DND-41 (cell line): ENCODE measurements around the gene HSD11B1L.
"Not testable (repeated sequence)": the region's sequence is repeated elsewhere in the genome, so short reads cannot be mapped to it uniquely, and the experiment has no call there.

Experiments used
- ATAC-seq: fragments of 200-7000 bp; cut with Tn5 transposase; 3 replicates; pipeline ENCODE4 v1.9.1; 2021; ENCODE audit warnings: low read depth; ENCODE audit not compliant: insufficient read depth
- DNase-seq: peaks from one replicate; pipeline ENCODE4 v3.0.0-alpha.2; 2020
- H2AFZ ChIP-seq: 2 replicates; pipeline ENCODE4 v1.6.0; 2012; ENCODE audit warnings: low read depth, low read length
- H3K27ac ChIP-seq: 2 replicates; pipeline ENCODE4 v1.5.1; 2012; ENCODE audit warnings: low read length, inconsistent platforms
- H3K27me3 ChIP-seq: fragments of 200-600 bp; sonication (generic); 2 replicates; pipeline ENCODE4 v1.6.0; 2012; ENCODE audit warnings: low read length, mild to moderate bottlenecking, inconsistent platforms; ENCODE audit not compliant: insufficient read depth, poor library complexity
- H3K36me3 ChIP-seq: 2 replicates; pipeline ENCODE4 v1.5.1; 2012; ENCODE audit warnings: low read length, inconsistent platforms; ENCODE audit not compliant: insufficient read depth
- H3K4me1 ChIP-seq: 2 replicates; pipeline ENCODE4 v1.5.1; 2012; ENCODE audit warnings: mild to moderate bottlenecking, low read length; ENCODE audit not compliant: insufficient read depth
- H3K4me2 ChIP-seq: 2 replicates; pipeline ENCODE4 v1.6.0; 2012; ENCODE audit warnings: mild to moderate bottlenecking, moderate library complexity, low read length, inconsistent platforms; ENCODE audit not compliant: insufficient read depth
- H3K4me3 ChIP-seq, 2 experiments: fragments of 200-600 bp in 1 of 2; shearing (Covaris generic) in 1 of 2; 2 replicates each; pipeline ENCODE4 v1.5.1; 2012 to 2016; ENCODE audit warnings: inconsistent platforms in 2 of 2, low read length in 2 of 2, mild to moderate bottlenecking in 2 of 2, low read depth in 1 of 2, moderate library complexity in 1 of 2
- H3K79me2 ChIP-seq: 2 replicates; pipeline ENCODE4 v1.6.0; 2012; ENCODE audit warnings: low read length, inconsistent platforms; ENCODE audit not compliant: insufficient read depth
- H3K9ac ChIP-seq: 2 replicates; pipeline ENCODE4 v1.6.0; 2012; ENCODE audit warnings: low read depth, mild to moderate bottlenecking, inconsistent platforms, low read length, moderate library complexity
- H3K9me3 ChIP-seq: 2 replicates; pipeline ENCODE4 v1.5.1; 2012; ENCODE audit warnings: low read length, moderate library complexity, mild to moderate bottlenecking, inconsistent platforms; ENCODE audit not compliant: insufficient read depth, severe bottlenecking
- H4K20me1 ChIP-seq: 2 replicates; pipeline ENCODE4 v1.6.0; 2012; ENCODE audit warnings: low read length; ENCODE audit not compliant: insufficient read depth
- EZH2 ChIP-seq: IDR thresholded peaks from 3 replicates; pipeline ENCODE4 v1.6.1; 2012; ENCODE audit warnings: borderline replicate concordance, low read depth, mild to moderate bottlenecking, moderate library complexity, low read length, inconsistent platforms; ENCODE audit not compliant: severe bottlenecking
- TF ChIP-seq, protein P1 (sequence below): IDR thresholded peaks from 2 replicates; pipeline ENCODE4 v1.5.1; 2012; ENCODE audit warnings: borderline replicate concordance, low read length, moderate library complexity, mild to moderate bottlenecking; ENCODE audit not compliant: poor library complexity, severe bottlenecking; ENCODE audit errors: extremely low read depth

Gene HSD11B1L

DNA sequence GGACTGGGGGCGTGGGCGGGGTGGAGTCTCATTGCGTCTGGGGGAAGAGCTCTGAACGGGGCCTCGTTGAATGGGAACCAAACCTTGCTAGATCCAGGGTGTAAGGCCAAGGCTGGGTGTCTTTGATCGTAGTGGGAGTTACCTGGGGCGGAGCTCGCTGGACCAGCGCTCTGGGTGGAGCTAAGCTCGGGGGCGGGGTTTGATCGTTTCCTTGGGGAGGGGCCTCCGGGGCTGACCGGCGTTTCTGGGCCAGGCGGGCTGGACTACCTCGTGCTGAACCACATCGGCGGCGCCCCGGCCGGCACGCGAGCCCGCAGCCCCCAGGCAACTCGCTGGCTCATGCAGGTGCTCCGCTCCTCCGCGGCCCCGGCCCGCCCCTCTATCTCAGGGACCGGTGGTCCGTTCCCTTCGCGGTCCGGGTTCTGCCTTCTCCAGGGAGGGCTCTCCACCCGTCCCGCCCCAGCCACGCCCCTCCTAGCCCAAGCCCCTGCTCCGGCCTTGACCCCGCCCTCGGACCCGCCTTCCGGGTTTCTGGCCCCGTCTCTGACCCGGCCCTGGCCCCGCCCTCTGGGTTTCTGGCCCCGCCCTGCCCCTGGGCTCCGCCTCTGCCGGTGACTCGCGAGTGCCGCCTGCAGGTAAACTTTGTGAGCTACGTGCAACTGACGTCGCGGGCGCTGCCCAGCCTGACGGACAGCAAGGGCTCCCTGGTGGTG, 6.0 kb downstream of the HSD11B1L start:
- H3K79me2 ChIP-seq = peaks cover 17% of the 10 kb centered on the region
- peaks cover 31% of the 10 kb centered on the region for H3K4me1 ChIP-seq
- ATAC-seq (peak; percentile 64), DNase-seq (peak; percentile 97)
- no peaks in the 10 kb centered on the region for H3K27me3 ChIP-seq
- no peak for TF ChIP-seq EZH2
- TF ChIP-seq, protein P1, sequence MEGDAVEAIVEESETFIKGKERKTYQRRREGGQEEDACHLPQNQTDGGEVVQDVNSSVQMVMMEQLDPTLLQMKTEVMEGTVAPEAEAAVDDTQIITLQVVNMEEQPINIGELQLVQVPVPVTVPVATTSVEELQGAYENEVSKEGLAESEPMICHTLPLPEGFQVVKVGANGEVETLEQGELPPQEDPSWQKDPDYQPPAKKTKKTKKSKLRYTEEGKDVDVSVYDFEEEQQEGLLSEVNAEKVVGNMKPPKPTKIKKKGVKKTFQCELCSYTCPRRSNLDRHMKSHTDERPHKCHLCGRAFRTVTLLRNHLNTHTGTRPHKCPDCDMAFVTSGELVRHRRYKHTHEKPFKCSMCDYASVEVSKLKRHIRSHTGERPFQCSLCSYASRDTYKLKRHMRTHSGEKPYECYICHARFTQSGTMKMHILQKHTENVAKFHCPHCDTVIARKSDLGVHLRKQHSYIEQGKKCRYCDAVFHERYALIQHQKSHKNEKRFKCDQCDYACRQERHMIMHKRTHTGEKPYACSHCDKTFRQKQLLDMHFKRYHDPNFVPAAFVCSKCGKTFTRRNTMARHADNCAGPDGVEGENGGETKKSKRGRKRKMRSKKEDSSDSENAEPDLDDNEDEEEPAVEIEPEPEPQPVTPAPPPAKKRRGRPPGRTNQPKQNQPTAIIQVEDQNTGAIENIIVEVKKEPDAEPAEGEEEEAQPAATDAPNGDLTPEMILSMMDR = peak; percentile 85
- peak overlapping the region; percentile 78 for H3K4me2 ChIP-seq
- H3K4me3 ChIP-seq = peak overlapping the region; percentile 19 to 66; a peak in 3 of 4 replicates
- H2AFZ ChIP-seq = peak overlapping the region; percentile 91
- H3K9me3 ChIP-seq = no peaks in the 10 kb centered on the region
- peak overlapping the region; percentile 61 for H3K9ac ChIP-seq
- peaks cover 16% of the 10 kb centered on the region for H4K20me1 ChIP-seq
- H3K27ac ChIP-seq = peak overlapping the region; percentile 71
- peaks cover 16% of the 10 kb centered on the region for H3K36me3 ChIP-seq

DNA sequence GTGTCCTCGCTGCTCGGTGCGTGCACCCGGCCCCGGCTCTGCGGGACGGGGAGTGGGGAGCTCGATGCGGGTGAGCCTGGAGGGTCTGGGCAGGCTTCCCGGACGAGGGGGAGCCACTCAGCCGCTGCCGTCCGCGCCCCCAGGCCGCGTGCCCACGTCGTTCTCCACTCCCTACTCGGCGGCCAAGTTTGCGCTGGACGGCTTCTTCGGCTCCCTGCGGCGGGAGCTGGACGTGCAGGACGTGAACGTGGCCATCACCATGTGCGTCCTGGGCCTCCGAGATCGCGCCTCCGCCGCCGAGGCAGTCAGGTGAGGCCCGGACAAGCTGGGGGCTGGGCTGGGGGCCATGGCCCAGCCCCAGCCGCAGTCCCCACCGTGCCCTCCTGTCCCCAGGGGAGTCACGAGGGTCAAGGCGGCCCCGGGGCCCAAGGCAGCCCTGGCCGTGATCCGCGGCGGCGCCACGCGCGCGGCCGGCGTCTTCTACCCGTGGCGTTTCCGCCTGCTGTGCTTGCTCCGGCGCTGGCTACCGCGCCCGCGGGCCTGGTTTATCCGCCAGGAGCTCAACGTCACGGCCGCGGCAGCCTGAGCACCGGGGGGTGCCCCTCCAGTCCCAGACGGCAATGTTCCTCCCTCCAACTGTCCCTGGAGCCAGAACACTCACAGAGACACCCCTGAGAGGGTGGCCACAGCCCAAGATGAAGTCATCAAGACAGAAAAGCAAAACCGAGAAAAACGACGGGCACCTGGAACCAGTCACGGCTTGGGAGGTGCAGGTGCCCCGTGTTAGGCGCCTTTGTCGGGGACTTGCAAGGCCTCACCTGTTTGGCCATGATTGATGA, 6.8 kb downstream of the HSD11B1L start:
- ATAC-seq (no peak), DNase-seq (no peak)
- no peaks in the 10 kb centered on the region for H3K9me3 ChIP-seq
- H3K27me3 ChIP-seq = no peaks in the 10 kb centered on the region
- peak overlapping the region; percentile 91 for H2AFZ ChIP-seq
- H4K20me1 ChIP-seq = peaks cover 23% of the 10 kb centered on the region
- peak overlapping the region; percentile 78 for H3K4me2 ChIP-seq
- peak overlapping the region; percentile 61; the same call in 1 of the 2 replicates for H3K9ac ChIP-seq
- peak overlapping the region; percentile 71 for H3K27ac ChIP-seq
- peaks cover 25% of the 10 kb centered on the region for H3K79me2 ChIP-seq
- peak overlapping the region; percentile 19 to 66; a peak in 3 of 4 replicates for H3K4me3 ChIP-seq
- H3K4me1 ChIP-seq = peaks cover 34% of the 10 kb centered on the region
- no peak for TF ChIP-seq EZH2
- TF ChIP-seq, protein P1 = peak; percentile 2
- H3K36me3 ChIP-seq = peaks cover 23% of the 10 kb centered on the region

DNA sequence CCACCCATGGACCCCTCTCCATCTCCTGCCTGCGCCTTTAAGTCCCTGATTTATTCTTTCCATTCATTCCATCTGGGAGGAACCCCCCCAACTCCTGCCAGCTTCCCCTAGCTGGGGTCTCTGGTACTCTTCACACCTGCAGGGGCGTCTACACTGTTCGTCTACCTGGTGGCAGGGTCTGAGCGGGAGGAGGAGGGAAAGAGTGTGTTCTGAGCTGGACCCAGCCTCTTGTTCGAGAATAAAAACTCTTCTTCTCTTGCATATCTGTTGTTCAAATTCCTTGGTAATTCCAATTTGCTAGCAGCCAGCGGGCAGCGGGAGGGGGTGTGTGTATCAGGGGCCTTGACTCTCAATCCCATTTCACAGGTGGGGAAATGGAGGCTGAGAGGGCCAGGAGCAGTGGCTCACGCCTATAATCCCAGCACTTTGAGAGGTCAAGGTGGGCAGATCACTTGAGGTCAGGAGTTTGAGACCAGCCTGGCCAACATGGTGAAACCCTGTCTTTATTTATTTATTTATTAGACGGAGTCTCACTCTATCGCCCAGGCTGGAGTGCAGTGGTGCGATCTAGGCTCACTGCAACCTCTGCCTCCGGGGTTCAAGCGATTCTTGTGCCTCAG, 7.5 kb downstream of the HSD11B1L start:
- H3K4me1 ChIP-seq = peaks cover 42% of the 10 kb centered on the region
- H2AFZ ChIP-seq, ATAC-seq, H3K9me3 ChIP-seq, H3K9ac ChIP-seq, H3K4me3 ChIP-seq, DNase-seq, H3K27ac ChIP-seq, H3K4me2 ChIP-seq, H3K27me3 ChIP-seq: not testable (repeated sequence)
- peaks cover 31% of the 10 kb centered on the region for H3K36me3 ChIP-seq
- H3K79me2 ChIP-seq = peaks cover 33% of the 10 kb centered on the region
- H4K20me1 ChIP-seq = peaks cover 31% of the 10 kb centered on the region
